IMR-90 (cell line): Measurements from ENCODE around the gene CD163L1. TPM values are rescaled to one million over a fixed set of nuclear protein-coding genes. Genes with fewer than 3 reads are reported as not detected.

Source experiments
- ATAC-seq: fragments of 200-7000 bp; cut with Tn5 transposase; 2 replicates; pipeline ENCODE4 v1.9.1; 2020; ENCODE audit warnings: low read depth, mild to moderate bottlenecking, moderate library complexity
- Bru-seq: library from RNA; stranded (reverse); fragments of 400-500 nt; gene quantifications from one replicate; lab custom pipeline; 2021; lab: Mats Ljungman, UMichigan
- BruChase-seq, 2 experiments: library from RNA; stranded (reverse); fragments of 400-500 nt; gene quantifications; one replicate each; lab custom pipeline; 2021; lab: Mats Ljungman, UMichigan
- BruUV-seq: library from RNA; stranded (reverse); fragments of 400-500 nt; replicated peaks from 2 replicates; lab custom pipeline; 2021; lab: Mats Ljungman, UMichigan
- CTCF ChIA-PET: fragments of 300-600 bp; formaldehyde crosslinking; extraction: SDS; loops from one replicate; lab custom pipeline; 2021; ENCODE audit warnings: antibody characterized with exemption; lab: Yijun Ruan, JAX
- POLR2A ChIA-PET: fragments of 300-600 bp; sonication (Branson Sonifier 250); formaldehyde crosslinking; loops from one replicate; lab custom pipeline; 2022; ENCODE audit warnings: antibody characterized with exemption; ENCODE audit not compliant: unreplicated experiment; lab: Charles Lee
- DNase-seq: peaks from one replicate; pipeline ENCODE4 v3.0.0; 2013
- H2AFZ ChIP-seq: replicated peaks from 2 replicates; pipeline ENCODE3; 2013; ENCODE audit warnings: low read length, mild to moderate bottlenecking; ENCODE audit not compliant: poor library complexity
- H2AK5ac ChIP-seq: 2 replicates; pipeline ENCODE4 v1.6.1; 2013; ENCODE audit warnings: low read depth, low read length, inconsistent platforms
- H2AK9ac ChIP-seq: replicated peaks from 2 replicates; pipeline ENCODE3; 2013; ENCODE audit warnings: mild to moderate bottlenecking, low read depth, low read length, moderate library complexity; ENCODE audit not compliant: poor library complexity
- H2BK120ac ChIP-seq: 2 replicates; pipeline ENCODE4 v1.6.1; 2013; ENCODE audit warnings: low read depth, low read length, inconsistent platforms
- H2BK15ac ChIP-seq: 3 replicates; pipeline ENCODE4 v1.6.1; 2013; ENCODE audit warnings: low read depth, low read length, inconsistent platforms
- H2BK20ac ChIP-seq: 2 replicates; pipeline ENCODE4 v1.6.1; 2013; ENCODE audit warnings: low read depth, mild to moderate bottlenecking, inconsistent platforms, low read length, moderate library complexity
- H2BK5ac ChIP-seq: 2 replicates; pipeline ENCODE4 v1.6.1; 2013; ENCODE audit warnings: mild to moderate bottlenecking, low read depth, low read length, inconsistent platforms; ENCODE audit not compliant: poor library complexity, severe bottlenecking
- H3K14ac ChIP-seq: replicated peaks from 2 replicates; pipeline ENCODE4 v1.6.1; 2013; ENCODE audit warnings: low read depth, low read length, inconsistent platforms
- H3K18ac ChIP-seq: 2 replicates; pipeline ENCODE4 v1.6.1; 2013; ENCODE audit warnings: low read depth, low read length, control low read depth
- H3K23ac ChIP-seq: 2 replicates; pipeline ENCODE4 v1.6.1; 2013; ENCODE audit warnings: low read depth, low read length, inconsistent platforms
- H3K27ac ChIP-seq: 2 replicates; pipeline ENCODE4 v1.5.1; 2013; ENCODE audit warnings: mild to moderate bottlenecking, control low read depth, low read length; ENCODE audit not compliant: insufficient read depth
- H3K27me3 ChIP-seq: 2 replicates; pipeline ENCODE4 v1.6.1; 2013; ENCODE audit warnings: low read length; ENCODE audit not compliant: control insufficient read depth, insufficient read depth
- H3K36me3 ChIP-seq: 2 replicates; pipeline ENCODE4 v1.6.1; 2013; ENCODE audit warnings: low read length, mixed read lengths; ENCODE audit not compliant: control insufficient read depth, insufficient read depth
- H3K4ac ChIP-seq: 2 replicates; pipeline ENCODE4 v1.6.1; 2013; ENCODE audit warnings: low read depth, low read length, inconsistent platforms
- H3K4me1 ChIP-seq: 2 replicates; pipeline ENCODE4 v1.6.1; 2013; ENCODE audit warnings: low read length, mixed read lengths; ENCODE audit not compliant: control insufficient read depth, insufficient read depth
- H3K4me2 ChIP-seq: 2 replicates; pipeline ENCODE4 v1.6.1; 2013; ENCODE audit warnings: low read depth, mild to moderate bottlenecking, control low read depth, low read length, moderate library complexity
- H3K4me3 ChIP-seq: 2 replicates; pipeline ENCODE4 v1.5.1; 2013; ENCODE audit warnings: low read depth, mild to moderate bottlenecking, control low read depth, low read length, moderate library complexity; ENCODE audit not compliant: insufficient read depth
- H3K56ac ChIP-seq: 2 replicates; pipeline ENCODE4 v1.6.1; 2013; ENCODE audit warnings: low read length, inconsistent platforms; ENCODE audit not compliant: insufficient read depth; ENCODE audit errors: extremely low read depth
- H3K79me1 ChIP-seq, 2 experiments: 2 replicates each; pipeline ENCODE4 v1.6.1; 2013; ENCODE audit warnings: low read length in 2 of 2, inconsistent platforms in 1 of 2, low read depth in 1 of 2
- H3K9ac ChIP-seq: 2 replicates; pipeline ENCODE4 v1.6.1; 2013; ENCODE audit warnings: low read depth, low read length, control low read depth
- H3K9me1 ChIP-seq: 2 replicates; pipeline ENCODE4 v1.6.1; 2013; ENCODE audit warnings: low read length, inconsistent platforms; ENCODE audit not compliant: insufficient read depth
- H3K9me3 ChIP-seq: 2 replicates; pipeline ENCODE4 v1.6.1; 2013; ENCODE audit warnings: low read length; ENCODE audit not compliant: control insufficient read depth, insufficient read depth
- H4K20me1 ChIP-seq: 2 replicates; pipeline ENCODE4 v1.6.1; 2013; ENCODE audit warnings: low read length, inconsistent platforms; ENCODE audit not compliant: insufficient read depth
- H4K5ac ChIP-seq: 2 replicates; pipeline ENCODE4 v1.6.1; 2013; ENCODE audit warnings: mild to moderate bottlenecking, low read depth, low read length, control low read depth
- H4K8ac ChIP-seq, 2 experiments: 2 replicates each; pipeline ENCODE4 v1.6.1; 2013; ENCODE audit warnings: low read depth in 2 of 2, low read length in 2 of 2, control low read depth in 1 of 2, inconsistent platforms in 1 of 2
- H4K91ac ChIP-seq: 2 replicates; pipeline ENCODE4 v1.6.1; 2013; ENCODE audit warnings: low read depth, low read length, inconsistent platforms; ENCODE audit not compliant: insufficient read depth
- CEBPB ChIP-seq: IDR thresholded peaks from 2 replicates; pipeline ENCODE4 v1.6.1; 2012; ENCODE audit warnings: low read depth, low read length, improper control_type of control experiment
- NFE2L2 ChIP-seq: fragments of 150-350 bp; IDR thresholded peaks from 2 replicates; pipeline ENCODE4 v1.6.1; 2016; ENCODE audit warnings: low read depth, mild to moderate bottlenecking, low read length
- RFX5 ChIP-seq: IDR thresholded peaks from 2 replicates; pipeline ENCODE4 v1.8.0; 2012; ENCODE audit warnings: low read depth, mild to moderate bottlenecking, low read length, moderate library complexity
- WGBS, 2 experiments: methylation state at CpG; one replicate each; pipeline versions ENCODE4 v1.1.5 to v1.1.7; 2013; ENCODE audit warnings: missing lambda C conversion rate in 2 of 2; ENCODE audit not compliant: insufficient read length in 1 of 2; ENCODE audit errors: extremely low coverage in 2 of 2; 5-methylcytosine and 5-hydroxymethylcytosine counted together
- dilution Hi-C: fragments of 300-500 bp; cut with HindIII; formaldehyde crosslinking; loops from one replicate; pipeline ENCODE4 v1.14.3; 2018; ENCODE audit warnings: low sequenced_read_pairs; ENCODE audit not compliant: unreplicated experiment
- in situ Hi-C: fragments of 300-500 bp; cut with MboI; formaldehyde crosslinking; loops from 3 replicates; pipeline ENCODE4 v1.14.3; 2019; ENCODE audit warnings: low sequenced_read_pairs, inconsistent platforms, mixed read lengths
- intact Hi-C: fragments of 100-400 bp; cut with micrococcal nuclease; formaldehyde crosslinking; loops from 2 replicates; pipeline ENCODE4 v1.10.0; 2022
- long read RNA-seq: library from polyadenylated mRNA; unstranded; transcript quantifications from one replicate; pipeline ENCODE4 v2.0.0, GENCODE V29; 2021; ENCODE audit not compliant: unreplicated experiment
- polyA plus RNA-seq, 3 experiments: library from polyadenylated mRNA; depleted of rRNA; stranded (reverse); fragments of >200 nt; gene quantifications; 2 replicates each; pipeline ENCODE4 v1.2.3, GENCODE V29; 2012; ENCODE audit warnings: low replicate concordance in 1 of 3
- total RNA-seq: library from RNA; depleted of rRNA; stranded (reverse); fragments of >200 nt; gene quantifications from 2 replicates; pipeline ENCODE4 v1.2.3, GENCODE V29; 2012; rRNA removed
- TF ChIP-seq, protein P1 (sequence below): fragments of 150-350 bp; IDR thresholded peaks from 2 replicates; pipeline ENCODE4 v1.6.1; 2016; ENCODE audit warnings: low read depth, mild to moderate bottlenecking, low read length, moderate library complexity, borderline replicate concordance

Gene CD163L1
- 1.4 and 1.6 TPM in 2 replicates for total RNA-seq
- 0.50 and 0.53 TPM in 2 replicates for polyA plus RNA-seq (2012; rRNA removed)
- 0.21 and 0.96 TPM in 2 replicates for polyA plus RNA-seq (2012; cell fraction: cytosol; rRNA removed)
- 0.22 and 0.73 TPM in 2 replicates for polyA plus RNA-seq (2012; cell fraction: nucleus; rRNA removed; ENCODE audit: low replicate concordance)
- percentile 19 among the genes with signal in this experiment for Bru-seq, nascent RNA
- percentile 11 among the genes with signal in this experiment for BruChase-seq, experiment 1, labeled RNA remaining after a 6-hour chase
- BruChase-seq, experiment 2, labeled RNA remaining after a 2-hour chase: percentile 16 among the genes with signal in this experiment
- long read RNA-seq: 0 reads

DNA sequence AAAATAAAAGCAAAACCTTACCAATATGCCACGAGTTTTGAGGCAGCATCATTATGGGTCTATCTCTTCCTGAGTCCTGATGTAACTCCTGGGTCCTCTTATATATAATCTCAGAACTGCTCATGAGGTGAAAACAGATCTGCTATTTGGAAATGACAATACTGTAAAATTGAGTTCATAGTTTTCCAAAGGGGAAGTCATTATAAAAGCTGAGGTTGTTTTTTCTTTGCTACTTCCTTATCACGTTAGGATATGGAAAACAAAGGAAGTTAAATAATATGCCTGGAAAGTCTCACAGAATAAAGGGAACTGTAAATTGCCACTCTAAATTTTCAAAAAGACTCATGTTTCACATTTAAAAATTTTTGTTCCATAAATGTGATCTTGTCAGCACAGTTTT lies at the start of gene CD163L1:
TSS of gene CD163L1 (minus strand) at position 78 of the 400 bp plus-strand sequence. CDS start at position 52, 26 bp downstream.
- no peak within 1 kb of the TSS for H3K14ac ChIP-seq
- in situ Hi-C loops: no loop called here
- no peak within 1 kb of the TSS for H2BK5ac ChIP-seq

More for the DNA sequence above, at the start of gene CD163L1:
- Histone ChIP-seq H4K20me1 (no peaks in the 10 kb centered on the region), H2AFZ (no peak within 1 kb of the TSS), H3K79me1 (no peaks in the 10 kb centered on the region), H3K4me3 (no peak within 1 kb of the TSS), H3K18ac (no peak within 1 kb of the TSS), H4K8ac (no peak within 1 kb of the TSS), H3K23ac (no peak within 1 kb of the TSS), H4K5ac (no peak within 1 kb of the TSS), H3K27me3 (no peaks in the 10 kb centered on the region), H2BK20ac (no peak within 1 kb of the TSS), H4K91ac (no peak within 1 kb of the TSS), H3K27ac (no peak within 1 kb of the TSS), H3K36me3 (no peaks in the 10 kb centered on the region), H2AK5ac (no peak within 1 kb of the TSS), H3K56ac (no peak within 1 kb of the TSS), H3K9me1 (no peaks in the 10 kb centered on the region), H2AK9ac (no peak within 1 kb of the TSS), H3K9me3 (0 out of 2 replicates have a peak, but pooled peaks cover 3% of the 10 kb centered on the region), H3K4ac (no peak within 1 kb of the TSS), H2BK120ac (no peak within 1 kb of the TSS), H3K9ac (no peak within 1 kb of the TSS), H3K4me2 (no peak within 1 kb of the TSS), H2BK15ac (no peak within 1 kb of the TSS), H3K4me1 (no peaks in the 10 kb centered on the region)
- WGBS, 2 experiments: no CpG with 5 or more reads among the region's 2 CpGs
- ChIA-PET CTCF (interaction anchor here (1.3 kb wide), 1 partner anchor 238 kb away, joined by 4 read pairs; no protein-coding TSS in a partner anchor), POLR2A (no interaction called here)
- intact Hi-C loops (no loop called here), dilution Hi-C loops (no loop called here)
- BruUV-seq: no TSS peak
- TF ChIP-seq RFX5 (no peak), NFE2L2 (no peak), CEBPB (no peak)
- TF ChIP-seq, protein P1, sequence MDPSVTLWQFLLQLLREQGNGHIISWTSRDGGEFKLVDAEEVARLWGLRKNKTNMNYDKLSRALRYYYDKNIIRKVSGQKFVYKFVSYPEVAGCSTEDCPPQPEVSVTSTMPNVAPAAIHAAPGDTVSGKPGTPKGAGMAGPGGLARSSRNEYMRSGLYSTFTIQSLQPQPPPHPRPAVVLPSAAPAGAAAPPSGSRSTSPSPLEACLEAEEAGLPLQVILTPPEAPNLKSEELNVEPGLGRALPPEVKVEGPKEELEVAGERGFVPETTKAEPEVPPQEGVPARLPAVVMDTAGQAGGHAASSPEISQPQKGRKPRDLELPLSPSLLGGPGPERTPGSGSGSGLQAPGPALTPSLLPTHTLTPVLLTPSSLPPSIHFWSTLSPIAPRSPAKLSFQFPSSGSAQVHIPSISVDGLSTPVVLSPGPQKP: no peak
- DNase-seq (no peak), ATAC-seq (no peak)
